MM.1S (cell line): ENCODE data around the gene CENPL.

Experiments
- EZH2 ChIP-seq: fragments of 300-600 bp; sonication (generic); optimal IDR thresholded peaks from 2 replicates; pipeline ENCODE3; 2017; ENCODE audit warnings: low read depth, mild to moderate bottlenecking, antibody characterized with exemption, low read length, mixed read lengths
- EZH2phosphoT487 ChIP-seq: fragments of 300-600 bp; sonication (generic); IDR thresholded peaks from 2 replicates; pipeline ENCODE4 v1.6.1; 2018; ENCODE audit warnings: antibody characterized with exemption, low read length
- TF ChIP-seq, protein P1 (sequence below): fragments of 300-600 bp; sonication (generic); IDR thresholded peaks from 2 replicates; pipeline ENCODE4 v1.5.1; 2016; ENCODE audit warnings: antibody characterized with exemption, low read length, mixed read lengths

DNA sequence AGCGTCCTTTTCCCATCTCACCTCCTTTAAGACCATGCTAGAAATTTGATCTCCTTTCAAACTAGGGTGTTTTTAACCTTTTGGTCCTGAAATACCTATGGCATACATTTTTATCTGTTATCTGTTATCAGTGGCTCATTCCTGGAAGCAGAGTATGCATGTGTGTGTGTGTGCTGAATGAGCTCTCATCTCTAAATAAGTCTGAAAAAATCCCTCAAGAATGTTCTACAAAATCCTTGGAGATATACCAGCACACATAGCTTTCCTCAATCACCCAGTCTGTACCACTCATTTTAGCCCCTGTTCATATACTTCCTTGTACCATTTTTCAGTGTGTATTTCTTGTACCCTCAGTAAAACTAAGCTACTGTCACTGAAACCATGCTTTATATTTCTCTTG is 6.2 kb downstream of the CENPL start:
- TF ChIP-seq, protein P1, sequence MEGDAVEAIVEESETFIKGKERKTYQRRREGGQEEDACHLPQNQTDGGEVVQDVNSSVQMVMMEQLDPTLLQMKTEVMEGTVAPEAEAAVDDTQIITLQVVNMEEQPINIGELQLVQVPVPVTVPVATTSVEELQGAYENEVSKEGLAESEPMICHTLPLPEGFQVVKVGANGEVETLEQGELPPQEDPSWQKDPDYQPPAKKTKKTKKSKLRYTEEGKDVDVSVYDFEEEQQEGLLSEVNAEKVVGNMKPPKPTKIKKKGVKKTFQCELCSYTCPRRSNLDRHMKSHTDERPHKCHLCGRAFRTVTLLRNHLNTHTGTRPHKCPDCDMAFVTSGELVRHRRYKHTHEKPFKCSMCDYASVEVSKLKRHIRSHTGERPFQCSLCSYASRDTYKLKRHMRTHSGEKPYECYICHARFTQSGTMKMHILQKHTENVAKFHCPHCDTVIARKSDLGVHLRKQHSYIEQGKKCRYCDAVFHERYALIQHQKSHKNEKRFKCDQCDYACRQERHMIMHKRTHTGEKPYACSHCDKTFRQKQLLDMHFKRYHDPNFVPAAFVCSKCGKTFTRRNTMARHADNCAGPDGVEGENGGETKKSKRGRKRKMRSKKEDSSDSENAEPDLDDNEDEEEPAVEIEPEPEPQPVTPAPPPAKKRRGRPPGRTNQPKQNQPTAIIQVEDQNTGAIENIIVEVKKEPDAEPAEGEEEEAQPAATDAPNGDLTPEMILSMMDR: no peak
- TF ChIP-seq EZH2 (no peak), EZH2phosphoT487 (no peak)
